ENCODE measurements around the gene EIF4E.

EIF4E gene

GRCh38 chr4:98946359-98946758 lies 17.4 kb upstream of the EIF4E start:
- H3K27me3 ChIP-seq (ENCODE audit: control insufficient read depth, low read length), result no peaks in the 10 kb centered on the region; the same call in 1 of the 2 replicates
- H3F3A ChIP-seq (ENCODE audit: control insufficient read depth, insufficient read depth), result no peaks in the 10 kb centered on the region
- H3K4me3 ChIP-seq (ENCODE audit: low read length), result no peak overlapping the region
- no peak overlapping the region for H3K27ac ChIP-seq (ENCODE audit: low read depth, low read length)
- H3K9me2 ChIP-seq (replicated peaks; ENCODE audit: control insufficient read depth, low read length), result no peaks in the 10 kb centered on the region
- H3K4me1 ChIP-seq (ENCODE audit: control insufficient read depth, low read length), result no peaks in the 10 kb centered on the region
- H3K9me3 ChIP-seq (ENCODE audit: control insufficient read depth, insufficient read depth, low read length), result no peaks in the 10 kb centered on the region
- H3K79me2 ChIP-seq (ENCODE audit: control insufficient read depth, low read length), result no peaks in the 10 kb centered on the region
- H4K20me1 ChIP-seq (ENCODE audit: control insufficient read depth, insufficient read depth, low read depth, low read length), result no peaks in the 10 kb centered on the region
- H3K36me3 ChIP-seq (ENCODE audit: control insufficient read depth, low read length), result no peaks in the 10 kb centered on the region
- no peak for TF ChIP-seq EZH2phosphoT487 (IDR thresholded peaks at IDR 0.05; ENCODE audit: borderline replicate concordance, low read length)
- TF ChIP-seq, protein P1, sequence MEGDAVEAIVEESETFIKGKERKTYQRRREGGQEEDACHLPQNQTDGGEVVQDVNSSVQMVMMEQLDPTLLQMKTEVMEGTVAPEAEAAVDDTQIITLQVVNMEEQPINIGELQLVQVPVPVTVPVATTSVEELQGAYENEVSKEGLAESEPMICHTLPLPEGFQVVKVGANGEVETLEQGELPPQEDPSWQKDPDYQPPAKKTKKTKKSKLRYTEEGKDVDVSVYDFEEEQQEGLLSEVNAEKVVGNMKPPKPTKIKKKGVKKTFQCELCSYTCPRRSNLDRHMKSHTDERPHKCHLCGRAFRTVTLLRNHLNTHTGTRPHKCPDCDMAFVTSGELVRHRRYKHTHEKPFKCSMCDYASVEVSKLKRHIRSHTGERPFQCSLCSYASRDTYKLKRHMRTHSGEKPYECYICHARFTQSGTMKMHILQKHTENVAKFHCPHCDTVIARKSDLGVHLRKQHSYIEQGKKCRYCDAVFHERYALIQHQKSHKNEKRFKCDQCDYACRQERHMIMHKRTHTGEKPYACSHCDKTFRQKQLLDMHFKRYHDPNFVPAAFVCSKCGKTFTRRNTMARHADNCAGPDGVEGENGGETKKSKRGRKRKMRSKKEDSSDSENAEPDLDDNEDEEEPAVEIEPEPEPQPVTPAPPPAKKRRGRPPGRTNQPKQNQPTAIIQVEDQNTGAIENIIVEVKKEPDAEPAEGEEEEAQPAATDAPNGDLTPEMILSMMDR (IDR thresholded peaks at IDR 0.05; ENCODE audit: low read depth, low read length, poor library complexity, severe bottlenecking), result no peak
- H3K4me2 ChIP-seq (ENCODE audit: low read length), result no peak overlapping the region

DNA sequence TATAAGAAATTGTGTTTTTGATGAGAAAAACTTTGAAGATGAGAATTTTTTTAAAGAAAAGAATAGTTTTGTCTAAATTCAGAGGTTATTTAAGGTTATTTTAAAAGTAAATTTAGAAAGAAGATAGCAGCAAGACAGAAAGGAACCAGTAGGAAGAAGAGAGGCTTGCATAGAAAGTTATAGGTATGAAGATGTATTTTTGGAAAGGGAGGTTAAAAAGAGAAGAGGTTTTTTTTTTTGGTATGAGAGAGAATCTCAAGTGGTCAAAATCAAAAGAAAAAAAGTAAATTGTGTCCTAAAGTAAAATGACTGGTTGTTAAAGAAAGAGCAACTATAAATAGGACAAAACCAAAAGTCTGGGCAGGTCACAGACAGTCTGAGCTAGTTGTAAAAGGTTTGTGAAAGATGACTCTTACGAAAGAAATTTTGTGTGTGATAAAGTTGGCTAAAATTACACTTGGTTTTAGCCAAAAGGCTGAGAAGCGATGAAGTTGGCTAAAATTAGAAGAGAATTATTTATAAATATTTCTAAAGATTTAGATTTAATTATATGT lies 16.4 kb upstream of the EIF4E start:
- no peaks in the 10 kb centered on the region for H3K36me3 ChIP-seq (ENCODE audit: control insufficient read depth, low read length)
- H3K4me1 ChIP-seq (ENCODE audit: control insufficient read depth, low read length), result no peaks in the 10 kb centered on the region
- H3K79me2 ChIP-seq (ENCODE audit: control insufficient read depth, low read length), result no peaks in the 10 kb centered on the region
- H3K27ac ChIP-seq (ENCODE audit: low read depth, low read length), result no peak overlapping the region
- H3K9me2 ChIP-seq (replicated peaks; ENCODE audit: control insufficient read depth, low read length), result no peaks in the 10 kb centered on the region
- TF ChIP-seq, protein P1 (IDR thresholded peaks at IDR 0.05; ENCODE audit: low read depth, low read length, poor library complexity, severe bottlenecking), result no peak
- TF ChIP-seq EZH2phosphoT487 (IDR thresholded peaks at IDR 0.05; ENCODE audit: borderline replicate concordance, low read length), result no peak
- no peaks in the 10 kb centered on the region for H3K9me3 ChIP-seq (ENCODE audit: control insufficient read depth, insufficient read depth, low read length)
- no peaks in the 10 kb centered on the region for H3F3A ChIP-seq (ENCODE audit: control insufficient read depth, insufficient read depth)
- no peak overlapping the region for H3K4me3 ChIP-seq (ENCODE audit: low read length)
- H4K20me1 ChIP-seq (ENCODE audit: control insufficient read depth, insufficient read depth, low read depth, low read length), result no peaks in the 10 kb centered on the region
- H3K27me3 ChIP-seq (ENCODE audit: control insufficient read depth, low read length), result no peaks in the 10 kb centered on the region; the same call in 1 of the 2 replicates
- no peak overlapping the region for H3K4me2 ChIP-seq (ENCODE audit: low read length)

GRCh38 chr4:98939892-98940298 lies 11.0 kb upstream of the EIF4E start:
- no peaks in the 10 kb centered on the region for H3K27me3 ChIP-seq (ENCODE audit: control insufficient read depth, low read length)
- H3F3A ChIP-seq (ENCODE audit: control insufficient read depth, insufficient read depth), result no peaks in the 10 kb centered on the region
- no peak overlapping the region for H3K27ac ChIP-seq (ENCODE audit: low read depth, low read length)
- H3K79me2 ChIP-seq (ENCODE audit: control insufficient read depth, low read length), result no peaks in the 10 kb centered on the region
- H3K9me3 ChIP-seq (ENCODE audit: control insufficient read depth, insufficient read depth, low read length), result no peaks in the 10 kb centered on the region
- H3K36me3 ChIP-seq (ENCODE audit: control insufficient read depth, low read length), result no peaks in the 10 kb centered on the region
- no peaks in the 10 kb centered on the region for H4K20me1 ChIP-seq (ENCODE audit: control insufficient read depth, insufficient read depth, low read depth, low read length)
- H3K4me3 ChIP-seq (ENCODE audit: low read length), result no peak overlapping the region
- TF ChIP-seq, protein P1 (IDR thresholded peaks at IDR 0.05; ENCODE audit: low read depth, low read length, poor library complexity, severe bottlenecking), result peak; percentile 73
- TF ChIP-seq EZH2phosphoT487 (IDR thresholded peaks at IDR 0.05; ENCODE audit: borderline replicate concordance, low read length), result no peak
- H3K9me2 ChIP-seq (replicated peaks; ENCODE audit: control insufficient read depth, low read length), result no peaks in the 10 kb centered on the region
- no peak overlapping the region for H3K4me2 ChIP-seq (ENCODE audit: low read length)
- no peaks in the 10 kb centered on the region for H3K4me1 ChIP-seq (ENCODE audit: control insufficient read depth, low read length)
